HEK293 (cell line): ENCODE results near the gene SYTL5.

Source experiments
- CTCF ChIA-PET: fragments of 350-600 bp; formaldehyde crosslinking; extraction: SDS; loops from one replicate; lab custom pipeline; 2021; ENCODE audit warnings: antibody characterized with exemption; lab: Yijun Ruan, JAX
- POLR2A ChIA-PET: fragments of 300-600 bp; formaldehyde crosslinking; extraction: SDS; loops from one replicate; lab custom pipeline; 2020; ENCODE audit warnings: antibody characterized with exemption, inconsistent platforms; lab: Yijun Ruan, JAX
- H3K27ac ChIP-seq: fragments of 200-500 bp; sonication (Bioruptor generic); 2 replicates; pipeline ENCODE4 v1.5.1; 2014; ENCODE audit warnings: low read depth, low read length, control low read depth, inconsistent platforms; ENCODE audit errors: extremely low read depth
- H3K36me3 ChIP-seq, 2 experiments: fragments of 200-500 bp in 1 of 2; sonication (Bioruptor generic) in 1 of 2; 1 replicate in 1 of 2; 2 replicates in 1 of 2; pipeline ENCODE4 v1.5.1; 2014 to 2017; ENCODE audit warnings: inconsistent platforms in 2 of 2, low read length in 2 of 2; ENCODE audit not compliant: control insufficient read depth in 2 of 2, insufficient read depth in 1 of 2
- H3K4me1 ChIP-seq: fragments of 200-500 bp; sonication (Bioruptor generic); 2 replicates; pipeline ENCODE4 v1.5.1; 2014; ENCODE audit warnings: mild to moderate bottlenecking, low read length, inconsistent platforms; ENCODE audit not compliant: control insufficient read depth, insufficient read depth
- H3K4me3 ChIP-seq: 2 replicates; pipeline ENCODE4 v1.5.1; 2011; ENCODE audit warnings: low read depth, mild to moderate bottlenecking, control low read depth, low read length, moderate library complexity
- H3K9me3 ChIP-seq: fragments of 200-500 bp; sonication (Bioruptor generic); 2 replicates; pipeline ENCODE4 v1.5.1; 2014; ENCODE audit warnings: low read depth, low read length, inconsistent platforms; ENCODE audit not compliant: control insufficient read depth, insufficient read depth
- MZF1 ChIP-seq: fragments of 450-650 bp; formaldehyde crosslinking; IDR thresholded peaks from 2 replicates; pipeline ENCODE4 v1.5.1; 2017; ENCODE audit warnings: missing biosample characterization, missing genetic modification characterization, borderline replicate concordance
- SETDB1 ChIP-seq: IDR thresholded peaks from one replicate; pipeline ENCODE4 v1.6.1; 2017; ENCODE audit warnings: mild to moderate bottlenecking, low read length, moderate library complexity, mixed read lengths; ENCODE audit not compliant: insufficient read length
- ZFP37 ChIP-seq: fragments of 450-650 bp; formaldehyde crosslinking; IDR thresholded peaks from 2 replicates; pipeline ENCODE4 v1.5.1; 2016; ENCODE audit warnings: missing biosample characterization, missing genetic modification characterization
- ZNF157 ChIP-seq: fragments of 450-650 bp; formaldehyde crosslinking; IDR thresholded peaks from 2 replicates; pipeline ENCODE4 v1.5.1; 2016; ENCODE audit warnings: missing biosample characterization, missing genetic modification characterization
- ZNF423 ChIP-seq: fragments of 450-650 bp; formaldehyde crosslinking; IDR thresholded peaks from 2 replicates; pipeline ENCODE4 v1.5.1; 2016; ENCODE audit warnings: missing biosample characterization, missing genetic modification characterization
- ZNF510 ChIP-seq: fragments of 450-650 bp; formaldehyde crosslinking; IDR thresholded peaks from 2 replicates; pipeline ENCODE4 v1.5.1; 2018; ENCODE audit warnings: mild to moderate bottlenecking, missing genetic modification characterization, missing biosample characterization; ENCODE audit not compliant: insufficient replicate concordance
- ZNF530 ChIP-seq: fragments of 450-650 bp; formaldehyde crosslinking; IDR thresholded peaks from 2 replicates; pipeline ENCODE4 v1.5.1; 2016; ENCODE audit warnings: low read depth, missing biosample characterization, missing genetic modification characterization
- ZNF660 ChIP-seq: fragments of 450-650 bp; IDR thresholded peaks from 2 replicates; pipeline ENCODE4 v1.5.1; 2018; ENCODE audit warnings: missing biosample characterization, mild to moderate bottlenecking, missing genetic modification characterization
- ZNF670 ChIP-seq: fragments of 450-650 bp; formaldehyde crosslinking; IDR thresholded peaks from 2 replicates; pipeline ENCODE4 v1.5.1; 2016; ENCODE audit warnings: missing biosample characterization, missing genetic modification characterization, low read depth
- ZNF707 ChIP-seq: fragments of 450-650 bp; formaldehyde crosslinking; IDR thresholded peaks from 2 replicates; pipeline ENCODE4 v1.5.1; 2016; ENCODE audit warnings: missing biosample characterization, missing genetic modification characterization
- TF ChIP-seq, protein P1 (sequence below): fragments of 450-650 bp; formaldehyde crosslinking; IDR thresholded peaks from 2 replicates; pipeline ENCODE4 v1.5.1; 2017; ENCODE audit warnings: missing biosample characterization, missing genetic modification characterization
- TF ChIP-seq, protein P2 (sequence below): fragments of 450-650 bp; formaldehyde crosslinking; IDR thresholded peaks from 2 replicates; pipeline ENCODE4 v1.5.1; 2017; ENCODE audit warnings: missing biosample characterization, mild to moderate bottlenecking, missing genetic modification characterization, moderate library complexity
- TF ChIP-seq, protein P3 (sequence below): fragments of 450-650 bp; formaldehyde crosslinking; IDR thresholded peaks from 2 replicates; pipeline ENCODE4 v1.5.1; 2017; ENCODE audit warnings: missing biosample characterization, missing genetic modification characterization
- TF ChIP-seq, protein P4 (sequence below): fragments of 450-650 bp; formaldehyde crosslinking; IDR thresholded peaks from 2 replicates; pipeline ENCODE4 v1.5.1; 2016; ENCODE audit warnings: missing biosample characterization, missing genetic modification characterization, borderline replicate concordance
- TF ChIP-seq, protein P5 (sequence below): fragments of 450-650 bp; formaldehyde crosslinking; IDR thresholded peaks from 2 replicates; pipeline ENCODE4 v1.5.1; 2016; ENCODE audit warnings: missing biosample characterization, missing genetic modification characterization
- TF ChIP-seq, protein P6 (sequence below): fragments of 450-650 bp; formaldehyde crosslinking; IDR thresholded peaks from 2 replicates; pipeline ENCODE4 v1.5.1; 2016; ENCODE audit warnings: missing biosample characterization, missing genetic modification characterization
- TF ChIP-seq, protein P7 (sequence below): fragments of 450-650 bp; formaldehyde crosslinking; IDR thresholded peaks from 2 replicates; pipeline ENCODE4 v1.5.1; 2017; ENCODE audit warnings: missing biosample characterization, missing genetic modification characterization

The SYTL5 gene

DNA sequence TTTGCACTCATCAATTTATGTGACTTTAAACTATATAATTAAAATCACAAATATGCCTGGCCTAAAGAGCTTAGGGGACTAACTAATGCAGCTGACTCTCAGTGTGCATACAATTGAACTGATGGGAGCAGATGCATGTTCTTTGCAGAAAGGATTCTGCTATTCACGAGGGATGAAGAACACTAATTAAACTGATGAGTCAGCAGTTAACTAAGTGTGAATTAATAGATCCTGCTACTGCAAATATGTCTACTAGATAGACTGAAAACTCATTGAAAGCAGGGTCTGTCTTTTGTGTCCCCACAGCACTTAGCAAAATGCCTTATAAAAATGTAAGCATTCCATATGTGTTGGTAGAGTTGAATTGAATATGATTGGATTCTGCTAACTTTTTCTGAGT is 110.4 kb downstream of the SYTL5 start:
- ChIA-PET CTCF (no interaction called here), POLR2A (no interaction called here)
- no peaks in the 10 kb centered on the region for H3K36me3 ChIP-seq
- H3K4me1 ChIP-seq: no peaks in the 10 kb centered on the region
- TF ChIP-seq ZNF423 (no peak), ZNF707 (no peak), ZNF670 (tag by site-specific recombination) (no peak), ZNF660 (tag by site-specific recombination) (no peak), MZF1 (no peak), ZNF530 (tag by site-specific recombination) (no peak)
- TF ChIP-seq, protein P1, sequence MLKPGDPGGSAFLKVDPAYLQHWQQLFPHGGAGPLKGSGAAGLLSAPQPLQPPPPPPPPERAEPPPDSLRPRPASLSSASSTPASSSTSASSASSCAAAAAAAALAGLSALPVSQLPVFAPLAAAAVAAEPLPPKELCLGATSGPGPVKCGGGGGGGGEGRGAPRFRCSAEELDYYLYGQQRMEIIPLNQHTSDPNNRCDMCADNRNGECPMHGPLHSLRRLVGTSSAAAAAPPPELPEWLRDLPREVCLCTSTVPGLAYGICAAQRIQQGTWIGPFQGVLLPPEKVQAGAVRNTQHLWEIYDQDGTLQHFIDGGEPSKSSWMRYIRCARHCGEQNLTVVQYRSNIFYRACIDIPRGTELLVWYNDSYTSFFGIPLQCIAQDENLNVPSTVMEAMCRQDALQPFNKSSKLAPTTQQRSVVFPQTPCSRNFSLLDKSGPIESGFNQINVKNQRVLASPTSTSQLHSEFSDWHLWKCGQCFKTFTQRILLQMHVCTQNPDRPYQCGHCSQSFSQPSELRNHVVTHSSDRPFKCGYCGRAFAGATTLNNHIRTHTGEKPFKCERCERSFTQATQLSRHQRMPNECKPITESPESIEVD: no peak
- TF ChIP-seq, protein P2, sequence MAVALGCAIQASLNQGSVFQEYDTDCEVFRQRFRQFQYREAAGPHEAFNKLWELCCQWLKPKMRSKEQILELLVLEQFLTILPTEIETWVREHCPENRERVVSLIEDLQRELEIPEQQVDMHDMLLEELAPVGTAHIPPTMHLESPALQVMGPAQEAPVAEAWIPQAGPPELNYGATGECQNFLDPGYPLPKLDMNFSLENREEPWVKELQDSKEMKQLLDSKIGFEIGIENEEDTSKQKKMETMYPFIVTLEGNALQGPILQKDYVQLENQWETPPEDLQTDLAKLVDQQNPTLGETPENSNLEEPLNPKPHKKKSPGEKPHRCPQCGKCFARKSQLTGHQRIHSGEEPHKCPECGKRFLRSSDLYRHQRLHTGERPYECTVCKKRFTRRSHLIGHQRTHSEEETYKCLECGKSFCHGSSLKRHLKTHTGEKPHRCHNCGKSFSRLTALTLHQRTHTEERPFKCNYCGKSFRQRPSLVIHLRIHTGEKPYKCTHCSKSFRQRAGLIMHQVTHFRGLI (tag by site-specific recombination): no peak
- TF ChIP-seq, protein P3, sequence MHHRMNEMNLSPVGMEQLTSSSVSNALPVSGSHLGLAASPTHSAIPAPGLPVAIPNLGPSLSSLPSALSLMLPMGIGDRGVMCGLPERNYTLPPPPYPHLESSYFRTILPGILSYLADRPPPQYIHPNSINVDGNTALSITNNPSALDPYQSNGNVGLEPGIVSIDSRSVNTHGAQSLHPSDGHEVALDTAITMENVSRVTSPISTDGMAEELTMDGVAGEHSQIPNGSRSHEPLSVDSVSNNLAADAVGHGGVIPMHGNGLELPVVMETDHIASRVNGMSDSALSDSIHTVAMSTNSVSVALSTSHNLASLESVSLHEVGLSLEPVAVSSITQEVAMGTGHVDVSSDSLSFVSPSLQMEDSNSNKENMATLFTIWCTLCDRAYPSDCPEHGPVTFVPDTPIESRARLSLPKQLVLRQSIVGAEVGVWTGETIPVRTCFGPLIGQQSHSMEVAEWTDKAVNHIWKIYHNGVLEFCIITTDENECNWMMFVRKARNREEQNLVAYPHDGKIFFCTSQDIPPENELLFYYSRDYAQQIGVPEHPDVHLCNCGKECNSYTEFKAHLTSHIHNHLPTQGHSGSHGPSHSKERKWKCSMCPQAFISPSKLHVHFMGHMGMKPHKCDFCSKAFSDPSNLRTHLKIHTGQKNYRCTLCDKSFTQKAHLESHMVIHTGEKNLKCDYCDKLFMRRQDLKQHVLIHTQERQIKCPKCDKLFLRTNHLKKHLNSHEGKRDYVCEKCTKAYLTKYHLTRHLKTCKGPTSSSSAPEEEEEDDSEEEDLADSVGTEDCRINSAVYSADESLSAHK (tag by site-specific recombination): no peak
- TF ChIP-seq, protein P4, sequence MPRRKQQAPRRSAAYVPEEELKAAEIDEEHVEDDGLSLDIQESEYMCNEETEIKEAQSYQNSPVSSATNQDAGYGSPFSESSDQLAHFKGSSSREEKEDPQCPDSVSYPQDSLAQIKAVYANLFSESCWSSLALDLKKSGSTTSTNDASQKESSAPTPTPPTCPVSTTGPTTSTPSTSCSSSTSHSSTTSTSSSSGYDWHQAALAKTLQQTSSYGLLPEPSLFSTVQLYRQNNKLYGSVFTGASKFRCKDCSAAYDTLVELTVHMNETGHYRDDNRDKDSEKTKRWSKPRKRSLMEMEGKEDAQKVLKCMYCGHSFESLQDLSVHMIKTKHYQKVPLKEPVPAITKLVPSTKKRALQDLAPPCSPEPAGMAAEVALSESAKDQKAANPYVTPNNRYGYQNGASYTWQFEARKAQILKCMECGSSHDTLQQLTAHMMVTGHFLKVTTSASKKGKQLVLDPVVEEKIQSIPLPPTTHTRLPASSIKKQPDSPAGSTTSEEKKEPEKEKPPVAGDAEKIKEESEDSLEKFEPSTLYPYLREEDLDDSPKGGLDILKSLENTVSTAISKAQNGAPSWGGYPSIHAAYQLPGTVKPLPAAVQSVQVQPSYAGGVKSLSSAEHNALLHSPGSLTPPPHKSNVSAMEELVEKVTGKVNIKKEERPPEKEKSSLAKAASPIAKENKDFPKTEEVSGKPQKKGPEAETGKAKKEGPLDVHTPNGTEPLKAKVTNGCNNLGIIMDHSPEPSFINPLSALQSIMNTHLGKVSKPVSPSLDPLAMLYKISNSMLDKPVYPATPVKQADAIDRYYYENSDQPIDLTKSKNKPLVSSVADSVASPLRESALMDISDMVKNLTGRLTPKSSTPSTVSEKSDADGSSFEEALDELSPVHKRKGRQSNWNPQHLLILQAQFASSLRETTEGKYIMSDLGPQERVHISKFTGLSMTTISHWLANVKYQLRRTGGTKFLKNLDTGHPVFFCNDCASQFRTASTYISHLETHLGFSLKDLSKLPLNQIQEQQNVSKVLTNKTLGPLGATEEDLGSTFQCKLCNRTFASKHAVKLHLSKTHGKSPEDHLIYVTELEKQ (tag by site-specific recombination): no peak
- TF ChIP-seq, protein P5, sequence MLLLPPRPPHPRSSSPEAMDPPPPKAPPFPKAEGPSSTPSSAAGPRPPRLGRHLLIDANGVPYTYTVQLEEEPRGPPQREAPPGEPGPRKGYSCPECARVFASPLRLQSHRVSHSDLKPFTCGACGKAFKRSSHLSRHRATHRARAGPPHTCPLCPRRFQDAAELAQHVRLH (tag by site-specific recombination): no peak
- TF ChIP-seq, protein P6, sequence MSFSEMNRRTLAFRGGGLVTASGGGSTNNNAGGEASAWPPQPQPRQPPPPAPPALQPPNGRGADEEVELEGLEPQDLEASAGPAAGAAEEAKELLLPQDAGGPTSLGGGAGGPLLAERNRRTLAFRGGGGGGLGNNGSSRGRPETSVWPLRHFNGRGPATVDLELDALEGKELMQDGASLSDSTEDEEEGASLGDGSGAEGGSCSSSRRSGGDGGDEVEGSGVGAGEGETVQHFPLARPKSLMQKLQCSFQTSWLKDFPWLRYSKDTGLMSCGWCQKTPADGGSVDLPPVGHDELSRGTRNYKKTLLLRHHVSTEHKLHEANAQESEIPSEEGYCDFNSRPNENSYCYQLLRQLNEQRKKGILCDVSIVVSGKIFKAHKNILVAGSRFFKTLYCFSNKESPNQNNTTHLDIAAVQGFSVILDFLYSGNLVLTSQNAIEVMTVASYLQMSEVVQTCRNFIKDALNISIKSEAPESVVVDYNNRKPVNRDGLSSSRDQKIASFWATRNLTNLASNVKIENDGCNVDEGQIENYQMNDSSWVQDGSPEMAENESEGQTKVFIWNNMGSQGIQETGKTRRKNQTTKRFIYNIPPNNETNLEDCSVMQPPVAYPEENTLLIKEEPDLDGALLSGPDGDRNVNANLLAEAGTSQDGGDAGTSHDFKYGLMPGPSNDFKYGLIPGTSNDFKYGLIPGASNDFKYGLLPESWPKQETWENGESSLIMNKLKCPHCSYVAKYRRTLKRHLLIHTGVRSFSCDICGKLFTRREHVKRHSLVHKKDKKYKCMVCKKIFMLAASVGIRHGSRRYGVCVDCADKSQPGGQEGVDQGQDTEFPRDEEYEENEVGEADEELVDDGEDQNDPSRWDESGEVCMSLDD (tag by site-specific recombination): no peak
- TF ChIP-seq, all 188 proteins: peak for 0
- no peaks in the 10 kb centered on the region; the same call in 1 of the 2 replicates for H3K9me3 ChIP-seq
- H3K4me3 ChIP-seq: no peak overlapping the region
- no peak overlapping the region for H3K27ac ChIP-seq

DNA sequence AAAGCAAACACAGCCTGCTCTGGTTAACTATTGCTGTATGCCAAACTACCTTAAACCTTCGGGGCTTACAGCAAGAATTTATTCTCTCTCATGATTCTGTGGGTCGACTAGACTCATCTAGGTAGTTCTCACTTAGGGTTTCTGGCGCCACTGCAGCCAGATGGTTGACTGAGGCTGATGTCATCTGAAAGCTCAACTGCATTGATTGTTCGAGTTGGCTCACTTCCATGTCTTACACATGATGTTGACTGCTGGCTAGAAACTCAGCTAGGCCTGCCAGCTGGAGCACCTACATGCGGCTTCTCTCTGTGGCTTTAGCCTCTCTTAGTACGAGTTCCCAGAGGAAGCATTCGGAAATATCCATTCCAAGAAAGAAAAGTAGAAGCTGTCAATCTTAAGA is 111.1 kb downstream of the SYTL5 start:
- Histone ChIP-seq H3K4me3 (no peak overlapping the region), H3K27ac (no peak overlapping the region), H3K9me3 (no peaks in the 10 kb centered on the region; the same call in 1 of the 2 replicates), H3K36me3 (no peaks in the 10 kb centered on the region), H3K4me1 (no peaks in the 10 kb centered on the region)
- POLR2A ChIA-PET: no interaction called here
- TF ChIP-seq ZFP37 (tag by site-specific recombination): no peak
- TF ChIP-seq, protein P7, sequence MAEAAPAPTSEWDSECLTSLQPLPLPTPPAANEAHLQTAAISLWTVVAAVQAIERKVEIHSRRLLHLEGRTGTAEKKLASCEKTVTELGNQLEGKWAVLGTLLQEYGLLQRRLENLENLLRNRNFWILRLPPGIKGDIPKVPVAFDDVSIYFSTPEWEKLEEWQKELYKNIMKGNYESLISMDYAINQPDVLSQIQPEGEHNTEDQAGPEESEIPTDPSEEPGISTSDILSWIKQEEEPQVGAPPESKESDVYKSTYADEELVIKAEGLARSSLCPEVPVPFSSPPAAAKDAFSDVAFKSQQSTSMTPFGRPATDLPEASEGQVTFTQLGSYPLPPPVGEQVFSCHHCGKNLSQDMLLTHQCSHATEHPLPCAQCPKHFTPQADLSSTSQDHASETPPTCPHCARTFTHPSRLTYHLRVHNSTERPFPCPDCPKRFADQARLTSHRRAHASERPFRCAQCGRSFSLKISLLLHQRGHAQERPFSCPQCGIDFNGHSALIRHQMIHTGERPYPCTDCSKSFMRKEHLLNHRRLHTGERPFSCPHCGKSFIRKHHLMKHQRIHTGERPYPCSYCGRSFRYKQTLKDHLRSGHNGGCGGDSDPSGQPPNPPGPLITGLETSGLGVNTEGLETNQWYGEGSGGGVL (tag by site-specific recombination): no peak
- no peak for TF ChIP-seq ZNF157 (tag by site-specific recombination)
- TF ChIP-seq ZNF660 (tag by site-specific recombination): peak; percentile 51; the same call in 1 of the 2 replicates
- TF ChIP-seq ZNF510 (tag by site-specific recombination): no peak
- peak; percentile 35 for TF ChIP-seq SETDB1
- CTCF ChIA-PET: no interaction called here
